K562 (cell line): ENCODE data around the gene PSAP. TPM values are rescaled to one million over a fixed set of nuclear protein-coding genes. Genes with fewer than 3 reads are reported as not detected.

Experiments
- FOXM1 ChIP-seq, 2 experiments: fragments of 450-650 bp in 1 of 2; sonication (generic) in 1 of 2; formaldehyde crosslinking in 1 of 2; IDR thresholded peaks; 2 replicates each; pipeline versions ENCODE4 v1.6.1 to v1.9.0; 2017 to 2022; ENCODE audit warnings: low read depth in 2 of 2, mild to moderate bottlenecking in 2 of 2, missing genetic modification reagents in 1 of 2, moderate library complexity in 1 of 2
- HLTF ChIP-seq: fragments of 450-650 bp; IDR thresholded peaks from 2 replicates; pipeline ENCODE4 v1.6.1; 2016
- NCOA1 ChIP-seq: fragments of 450-650 bp; IDR thresholded peaks from 2 replicates; pipeline ENCODE4 v1.6.1; 2016; ENCODE audit warnings: low read depth
- POLR2AphosphoS5 ChIP-seq: IDR thresholded peaks from 2 replicates; pipeline ENCODE4 v1.6.1; 2011; ENCODE audit warnings: mild to moderate bottlenecking, low read depth, low read length, moderate library complexity; ENCODE audit not compliant: control insufficient read depth, insufficient read depth
- RBM14 ChIP-seq: fragments of 200-400 bp; formaldehyde crosslinking; IDR thresholded peaks from 2 replicates; pipeline ENCODE4 v1.6.1; 2018; ENCODE audit warnings: low read depth, mild to moderate bottlenecking, low read length, moderate library complexity, borderline replicate concordance; ENCODE audit not compliant: insufficient read depth
- RBM25 ChIP-seq: fragments of 200-400 bp; formaldehyde crosslinking; IDR thresholded peaks from 2 replicates; pipeline ENCODE4 v1.6.1; 2018; ENCODE audit warnings: low read length, low read depth, moderate library complexity; ENCODE audit not compliant: severe bottlenecking
- RCOR1 ChIP-seq, 2 experiments: IDR thresholded peaks; 2 replicates each; pipeline ENCODE4 v1.6.1; 2012; ENCODE audit warnings: low read depth in 2 of 2, low read length in 2 of 2, borderline replicate concordance in 1 of 2, improper control_type of control experiment in 1 of 2
- RHOXF2B ChIP-seq: fragments of 250-450 bp; sonication (Bioruptor Pico); conservative IDR thresholded peaks from 2 replicates; pipeline ENCODE4 v1.5.1; 2021
- SAFB2 ChIP-seq: fragments of 200-400 bp; formaldehyde crosslinking; IDR thresholded peaks from 2 replicates; pipeline ENCODE4 v1.6.1; 2018; ENCODE audit warnings: borderline replicate concordance, low read length, low read depth, moderate library complexity; ENCODE audit not compliant: severe bottlenecking
- SIX5 ChIP-seq, 2 experiments: IDR thresholded peaks; 2 replicates each; pipeline ENCODE4 v1.6.1; 2011; ENCODE audit warnings: low read length in 2 of 2, borderline replicate concordance in 1 of 2, low read depth in 1 of 2, mild to moderate bottlenecking in 1 of 2, moderate library complexity in 1 of 2; ENCODE audit not compliant: insufficient read depth in 1 of 2
- TBP ChIP-seq: optimal IDR thresholded peaks from 2 replicates; pipeline ENCODE3; 2011; ENCODE audit warnings: low read depth, low read length, improper control_type of control experiment
- TCFL5 ChIP-seq: fragments of 250-450 bp; sonication (Bioruptor Pico); conservative IDR thresholded peaks from 2 replicates; pipeline ENCODE4 v1.6.1; 2021; ENCODE audit warnings: mild to moderate bottlenecking, moderate library complexity, matching md5 sums
- ZNF431 ChIP-seq: sonication (generic); formaldehyde crosslinking; IDR thresholded peaks from 2 replicates; pipeline ENCODE4 v1.8.0; 2022; ENCODE audit warnings: mild to moderate bottlenecking, missing genetic modification reagents
- ZNF584 ChIP-seq: fragments of 200-800 bp; sonication (Bioruptor generic); IDR thresholded peaks from 2 replicates; pipeline ENCODE4 v1.6.1; 2016; ENCODE audit warnings: low read depth, mild to moderate bottlenecking, missing genetic modification characterization, missing compliant biosample characterization
- polyA plus RNA-seq, 8 experiments: library from polyadenylated mRNA; depleted of rRNA in 4 of 8; stranded (reverse) in 5 of 8; unstranded in 3 of 8; fragments of >200 nt; fragmentation: Nextera tagmentation in 2 of 8; fragmentation: Illumina TruSeq in 1 of 8; extraction: Ambion mirVana in 2 of 8; extraction: Trizol in 1 of 8; gene quantifications; 2 replicates each; pipeline versions ENCODE4 v1.2.1 to v1.2.3, GENCODE V29; 2011 to 2014; ENCODE audit warnings: inconsistent platforms in 1 of 8, missing spikeins in 1 of 8
- total RNA-seq, 7 experiments: library from RNA; depleted of rRNA in 6 of 7; stranded (reverse); fragments of >200 nt in 6 of 7; fragmentation: Illumina TruSeq in 2 of 7; extraction: Trizol in 2 of 7; gene quantifications; 2 replicates each; pipeline versions ENCODE4 v1.2.1 to v1.2.3, GENCODE V29; 2011 to 2021; ENCODE audit warnings: low replicate concordance in 1 of 7
- TF ChIP-seq, protein P1 (sequence below): IDR thresholded peaks from 2 replicates; pipeline ENCODE4 v1.6.1; 2014; ENCODE audit warnings: antibody characterized with exemption
- TF ChIP-seq, protein P2 (sequence below): IDR thresholded peaks from 3 replicates; pipeline ENCODE4 v1.6.1; 2011; ENCODE audit warnings: borderline replicate concordance, mild to moderate bottlenecking; ENCODE audit not compliant: insufficient read length, insufficient read depth
- TF ChIP-seq, protein P3 (sequence below): fragments of 450-650 bp; formaldehyde crosslinking; IDR thresholded peaks from 2 replicates; pipeline ENCODE4 v1.4.0; 2020; ENCODE audit warnings: mild to moderate bottlenecking, moderate library complexity
- TF ChIP-seq, protein P4 (sequence below): sonication (generic); formaldehyde crosslinking; IDR thresholded peaks from 2 replicates; pipeline ENCODE4 v1.5.0; 2020; ENCODE audit warnings: missing genetic modification reagents
- TF ChIP-seq, protein P5 (sequence below): sonication (generic); formaldehyde crosslinking; IDR thresholded peaks from 2 replicates; pipeline ENCODE4 v1.8.0; 2022; ENCODE audit warnings: mild to moderate bottlenecking, low read depth, missing genetic modification reagents

Gene PSAP
- total and polyA plus RNA-seq, 9 of the 15 experiments (the other 6 are each of a cell fraction or from before 2014, with no cell fraction given): 245 to 700 (median 429) TPM

DNA sequence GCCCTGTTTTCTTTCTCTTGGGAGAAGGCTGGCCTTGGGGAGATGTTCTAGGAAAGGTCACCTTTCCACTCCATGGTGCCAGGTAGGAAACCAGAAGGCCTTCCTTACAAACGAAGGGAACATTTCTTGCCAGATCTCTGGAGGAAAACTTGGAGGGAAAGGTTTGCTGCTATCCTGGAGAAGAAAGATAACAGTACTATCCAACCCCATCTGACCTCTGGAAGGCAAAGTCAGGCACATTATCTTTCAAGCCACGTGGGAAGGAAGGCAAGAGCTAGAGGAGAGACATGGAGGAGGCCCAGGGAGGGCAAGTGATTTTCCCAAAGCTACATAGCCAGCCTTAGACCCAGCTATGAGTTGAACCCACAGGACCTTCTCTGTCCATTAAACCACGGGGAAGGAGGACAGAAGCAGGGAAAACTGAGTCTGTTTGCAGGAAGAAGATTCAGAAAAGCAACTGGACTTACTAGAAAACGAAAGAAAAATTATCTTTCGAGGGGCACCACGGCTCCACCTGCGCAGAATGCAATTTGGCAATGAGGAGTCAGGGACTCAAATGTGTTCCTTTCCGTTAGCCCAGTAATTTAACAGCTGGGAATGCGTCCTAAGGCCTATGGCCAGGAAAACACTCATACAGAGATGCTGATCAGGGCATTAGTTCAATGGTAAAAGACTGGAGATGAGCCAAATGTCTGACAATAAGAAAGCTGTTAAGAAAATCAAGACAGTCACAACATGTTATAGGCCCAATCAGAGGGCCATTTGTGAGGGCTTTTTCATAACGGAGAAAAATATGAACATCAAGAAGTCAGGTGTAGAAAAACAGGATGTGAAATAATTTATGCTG is 32.0 kb upstream of the PSAP start (continued):
- TF ChIP-seq, protein P1, sequence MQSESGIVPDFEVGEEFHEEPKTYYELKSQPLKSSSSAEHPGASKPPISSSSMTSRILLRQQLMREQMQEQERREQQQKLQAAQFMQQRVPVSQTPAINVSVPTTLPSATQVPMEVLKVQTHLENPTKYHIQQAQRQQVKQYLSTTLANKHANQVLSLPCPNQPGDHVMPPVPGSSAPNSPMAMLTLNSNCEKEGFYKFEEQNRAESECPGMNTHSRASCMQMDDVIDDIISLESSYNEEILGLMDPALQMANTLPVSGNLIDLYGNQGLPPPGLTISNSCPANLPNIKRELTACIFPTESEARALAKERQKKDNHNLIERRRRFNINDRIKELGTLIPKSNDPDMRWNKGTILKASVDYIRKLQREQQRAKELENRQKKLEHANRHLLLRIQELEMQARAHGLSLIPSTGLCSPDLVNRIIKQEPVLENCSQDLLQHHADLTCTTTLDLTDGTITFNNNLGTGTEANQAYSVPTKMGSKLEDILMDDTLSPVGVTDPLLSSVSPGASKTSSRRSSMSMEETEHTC: 0 out of 2 replicates have a peak, but pooled peaks have one; percentile 41
- TF ChIP-seq SIX5 (IDR thresholded peaks at IDR 0.05; ENCODE audit: borderline replicate concordance in 1 of 2, insufficient read depth in 1 of 2, low read depth in 1 of 2, low read length in 2 of 2) (no peak), TBP (no peak), NCOA1 (no peak), HLTF (no peak), SAFB2 (no peak), ZNF431 (CRISPR knock-in tag) (no peak), TCFL5 (CRISPR knock-in tag) (no peak; the same call in 1 of the 2 replicates), RBM14 (no peak), RCOR1 (IDR thresholded peaks at IDR 0.05; ENCODE audit: borderline replicate concordance in 1 of 2, low read depth in 2 of 2, low read length in 2 of 2) (peak in 1 of 2 experiments; percentile 91; a peak in 3 of 4 replicates), FOXM1 (IDR thresholded peaks at IDR 0.05; ENCODE audit: low read depth) (peak; percentile 55; the same call in 1 of the 2 replicates), FOXM1 (CRISPR knock-in tag; IDR thresholded peaks at IDR 0.05; ENCODE audit: low read depth) (no peak), POLR2AphosphoS5 (no peak), RHOXF2B (CRISPR knock-in tag) (no peak), ZNF584 (CRISPR knock-in tag) (0 out of 2 replicates have a peak, but pooled peaks have one; percentile 58), RBM25 (no peak)
- TF ChIP-seq, protein P2, sequence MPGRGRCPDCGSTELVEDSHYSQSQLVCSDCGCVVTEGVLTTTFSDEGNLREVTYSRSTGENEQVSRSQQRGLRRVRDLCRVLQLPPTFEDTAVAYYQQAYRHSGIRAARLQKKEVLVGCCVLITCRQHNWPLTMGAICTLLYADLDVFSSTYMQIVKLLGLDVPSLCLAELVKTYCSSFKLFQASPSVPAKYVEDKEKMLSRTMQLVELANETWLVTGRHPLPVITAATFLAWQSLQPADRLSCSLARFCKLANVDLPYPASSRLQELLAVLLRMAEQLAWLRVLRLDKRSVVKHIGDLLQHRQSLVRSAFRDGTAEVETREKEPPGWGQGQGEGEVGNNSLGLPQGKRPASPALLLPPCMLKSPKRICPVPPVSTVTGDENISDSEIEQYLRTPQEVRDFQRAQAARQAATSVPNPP: no peak
- TF ChIP-seq, protein P3, sequence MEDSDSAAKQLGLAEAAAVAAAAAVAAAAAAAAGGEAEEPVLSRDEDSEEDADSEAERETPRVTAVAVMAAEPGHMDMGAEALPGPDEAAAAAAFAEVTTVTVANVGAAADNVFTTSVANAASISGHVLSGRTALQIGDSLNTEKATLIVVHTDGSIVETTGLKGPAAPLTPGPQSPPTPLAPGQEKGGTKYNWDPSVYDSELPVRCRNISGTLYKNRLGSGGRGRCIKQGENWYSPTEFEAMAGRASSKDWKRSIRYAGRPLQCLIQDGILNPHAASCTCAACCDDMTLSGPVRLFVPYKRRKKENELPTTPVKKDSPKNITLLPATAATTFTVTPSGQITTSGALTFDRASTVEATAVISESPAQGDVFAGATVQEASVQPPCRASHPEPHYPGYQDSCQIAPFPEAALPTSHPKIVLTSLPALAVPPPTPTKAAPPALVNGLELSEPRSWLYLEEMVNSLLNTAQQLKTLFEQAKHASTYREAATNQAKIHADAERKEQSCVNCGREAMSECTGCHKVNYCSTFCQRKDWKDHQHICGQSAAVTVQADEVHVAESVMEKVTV (CRISPR knock-in tag): no peak
- TF ChIP-seq, protein P4, sequence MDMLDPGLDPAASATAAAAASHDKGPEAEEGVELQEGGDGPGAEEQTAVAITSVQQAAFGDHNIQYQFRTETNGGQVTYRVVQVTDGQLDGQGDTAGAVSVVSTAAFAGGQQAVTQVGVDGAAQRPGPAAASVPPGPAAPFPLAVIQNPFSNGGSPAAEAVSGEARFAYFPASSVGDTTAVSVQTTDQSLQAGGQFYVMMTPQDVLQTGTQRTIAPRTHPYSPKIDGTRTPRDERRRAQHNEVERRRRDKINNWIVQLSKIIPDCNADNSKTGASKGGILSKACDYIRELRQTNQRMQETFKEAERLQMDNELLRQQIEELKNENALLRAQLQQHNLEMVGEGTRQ (CRISPR knock-in tag): peak; percentile 66
- TF ChIP-seq, protein P5, sequence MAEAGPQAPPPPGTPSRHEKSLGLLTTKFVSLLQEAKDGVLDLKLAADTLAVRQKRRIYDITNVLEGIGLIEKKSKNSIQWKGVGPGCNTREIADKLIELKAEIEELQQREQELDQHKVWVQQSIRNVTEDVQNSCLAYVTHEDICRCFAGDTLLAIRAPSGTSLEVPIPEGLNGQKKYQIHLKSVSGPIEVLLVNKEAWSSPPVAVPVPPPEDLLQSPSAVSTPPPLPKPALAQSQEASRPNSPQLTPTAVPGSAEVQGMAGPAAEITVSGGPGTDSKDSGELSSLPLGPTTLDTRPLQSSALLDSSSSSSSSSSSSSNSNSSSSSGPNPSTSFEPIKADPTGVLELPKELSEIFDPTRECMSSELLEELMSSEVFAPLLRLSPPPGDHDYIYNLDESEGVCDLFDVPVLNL (CRISPR knock-in tag): no peak
